SIG-M5 treated with dmso at 0.1 percent for 504 hours (cell line): ENCODE data around the gene EFNA1.
"Not testable (repeated sequence)": the region's sequence is repeated elsewhere in the genome, so short reads cannot be mapped to it uniquely, and the experiment has no call there.

Experiments used
- DNase-seq: peaks from one replicate; lab custom pipeline; 2025; ENCODE audit not compliant: unreplicated experiment; lab: John Stamatoyannopoulos, UW

The EFNA1 gene

GRCh38 chr1:155092131-155092530 is 35.5 kb upstream of the EFNA1 start:
- no peak for DNase-seq

GRCh38 chr1:155092641-155093040 is 35.0 kb upstream of the EFNA1 start:
- DNase-seq = no peak

GRCh38 chr1:155093911-155094621 is 33.6 kb upstream of the EFNA1 start:
- DNase-seq = peak; percentile 51

DNA sequence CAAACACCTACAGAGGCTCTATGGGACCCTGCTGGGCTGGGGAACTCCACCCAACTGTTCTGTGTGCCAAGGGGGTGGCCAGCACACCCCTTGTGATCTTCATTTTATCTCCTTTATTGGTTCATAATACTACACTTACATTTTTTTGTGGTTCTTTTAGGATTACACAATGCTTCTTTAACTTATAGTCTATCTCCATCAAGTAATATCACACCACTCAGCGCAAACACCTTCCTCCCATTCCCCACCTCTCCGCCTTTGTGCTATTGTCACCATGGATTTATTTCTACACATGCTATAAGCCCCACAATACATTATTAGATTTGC is 33.1 kb upstream of the EFNA1 start:
- no peak for DNase-seq

DNA sequence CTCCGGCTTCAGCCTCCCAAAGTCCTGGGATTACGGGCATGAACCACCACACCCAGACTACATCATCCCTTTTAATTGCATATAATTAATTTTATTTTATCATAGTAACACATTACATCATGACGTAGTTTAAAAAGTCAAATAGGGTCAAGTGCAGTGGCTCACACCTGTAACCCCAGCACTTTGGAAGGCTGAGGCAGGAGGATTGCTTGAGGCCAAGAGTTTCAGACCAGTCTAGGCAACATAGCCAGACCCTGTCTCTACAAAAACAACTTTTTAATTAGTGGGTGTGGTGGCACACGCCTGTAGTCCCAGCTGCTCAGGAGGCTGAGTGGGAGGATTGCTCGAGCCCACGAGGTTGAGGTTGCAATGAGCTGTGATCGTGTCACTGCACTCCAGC is 28.3 kb upstream of the EFNA1 start:
- no peak for DNase-seq

DNA sequence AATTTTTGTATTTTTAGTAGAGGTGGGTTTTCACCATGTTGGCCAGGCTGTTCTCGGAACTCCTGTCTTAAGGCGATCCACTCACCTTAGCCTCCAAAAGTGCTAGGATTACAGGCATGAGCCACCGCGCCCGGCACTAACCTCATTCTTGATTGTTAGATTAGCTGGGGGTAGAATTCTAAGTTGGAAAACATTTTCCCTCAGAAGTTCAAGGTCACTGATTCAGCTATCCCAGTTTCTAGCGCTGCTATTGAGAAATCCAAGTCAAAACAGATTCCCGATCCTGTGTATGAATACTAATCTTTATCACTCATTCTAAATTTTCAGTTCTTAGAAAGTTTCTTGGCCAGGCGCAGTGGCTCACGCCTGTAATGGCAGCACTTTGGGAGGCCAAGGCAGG is 24.4 kb upstream of the EFNA1 start:
- no peak for DNase-seq

GRCh38 chr1:155104605-155105534 is 22.8 kb upstream of the EFNA1 start:
- no peak for DNase-seq

- DNase-seq = no peak
Measured at GRCh38 chr1:155105604-155106011, 22.1 kb upstream of the EFNA1 start.

- no peak for DNase-seq
Measured at GRCh38 chr1:155106862-155107261, 20.8 kb upstream of the EFNA1 start.

DNA sequence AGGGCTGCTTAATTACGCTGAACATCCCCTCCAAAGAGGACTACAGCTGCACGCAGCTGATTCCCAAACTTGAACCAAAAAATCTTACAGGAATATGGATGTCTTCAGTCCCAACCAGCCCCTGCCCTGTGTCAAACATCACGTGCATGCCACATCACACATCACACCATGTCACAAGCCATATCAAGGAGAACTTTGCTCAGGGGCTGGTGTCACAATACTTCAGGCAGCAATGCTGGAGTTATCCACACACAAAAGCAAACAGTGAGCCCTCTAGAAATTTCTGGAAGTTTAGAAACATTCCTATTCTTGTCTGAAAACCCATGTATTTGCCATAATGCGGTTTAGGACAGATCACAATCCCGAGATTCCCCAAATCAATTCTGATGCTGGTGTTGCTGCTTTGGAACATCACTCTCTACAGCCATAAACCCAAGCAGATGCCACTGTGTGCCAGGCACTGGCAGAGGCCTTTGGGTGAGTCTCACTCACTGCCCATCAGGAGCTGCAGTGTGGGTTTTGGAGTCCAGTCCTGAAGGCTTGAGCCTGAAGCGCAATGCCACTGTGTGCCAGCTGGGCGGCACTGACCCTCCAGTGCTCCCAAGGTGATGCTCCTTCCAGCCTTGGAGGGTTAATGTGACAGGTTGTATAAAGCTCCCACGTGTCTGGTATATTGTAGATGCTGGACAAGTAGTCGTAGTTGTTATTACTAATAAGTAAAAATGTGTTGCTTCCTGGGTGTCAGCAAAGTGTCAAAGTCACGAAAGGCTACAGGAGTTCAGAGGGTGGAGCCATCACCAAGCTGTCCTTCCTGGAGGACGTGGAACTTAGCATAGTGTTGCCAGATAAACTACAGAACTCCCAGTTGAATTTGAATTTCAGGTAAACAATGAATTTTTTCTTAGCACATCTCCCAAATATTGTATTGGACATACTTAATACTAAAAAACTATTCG is 20.1 kb upstream of the EFNA1 start:
- no peak for DNase-seq

DNA sequence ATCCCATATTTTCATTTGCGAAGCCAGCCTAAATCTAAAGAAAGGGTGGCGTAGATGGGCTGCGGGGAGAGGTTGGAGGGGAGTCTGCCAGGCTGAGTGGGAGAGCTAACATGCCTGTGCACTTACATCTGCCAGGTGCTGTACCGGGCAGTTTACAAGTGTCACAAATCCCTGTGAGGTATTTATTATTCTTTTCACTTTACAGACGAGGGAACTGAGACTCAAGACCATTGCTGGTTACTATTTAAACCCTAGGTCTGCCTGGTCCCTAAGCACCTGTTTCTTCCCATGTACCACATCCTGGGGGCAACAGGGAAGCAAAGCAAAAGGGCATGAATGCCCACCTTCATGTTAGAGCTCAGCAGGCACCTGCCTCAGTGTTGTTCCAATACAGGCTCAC is 19.4 kb upstream of the EFNA1 start:
- DNase-seq = no peak

DNA sequence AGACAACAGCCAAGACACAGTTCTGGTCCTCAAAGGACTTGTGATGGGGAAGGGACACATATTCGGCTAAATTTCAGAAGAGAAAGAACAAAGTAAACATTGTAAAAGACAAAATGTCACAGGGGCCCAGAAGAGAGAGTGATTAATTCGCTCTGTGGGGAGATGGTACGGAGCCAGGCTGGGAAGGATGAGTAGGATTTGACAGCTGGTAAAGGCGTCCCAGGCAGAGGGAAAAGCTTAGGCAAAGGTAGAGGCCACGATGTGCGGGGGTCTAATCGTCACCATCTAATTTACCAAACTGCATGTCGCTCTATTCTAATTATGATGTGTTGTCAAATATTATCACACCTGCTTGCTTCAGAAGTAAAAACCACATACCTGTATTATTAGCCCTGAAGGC is 17.3 kb upstream of the EFNA1 start:
- DNase-seq = no peak

GRCh38 chr1:155110826-155111225 is 16.9 kb upstream of the EFNA1 start:
- DNase-seq = no peak

DNA sequence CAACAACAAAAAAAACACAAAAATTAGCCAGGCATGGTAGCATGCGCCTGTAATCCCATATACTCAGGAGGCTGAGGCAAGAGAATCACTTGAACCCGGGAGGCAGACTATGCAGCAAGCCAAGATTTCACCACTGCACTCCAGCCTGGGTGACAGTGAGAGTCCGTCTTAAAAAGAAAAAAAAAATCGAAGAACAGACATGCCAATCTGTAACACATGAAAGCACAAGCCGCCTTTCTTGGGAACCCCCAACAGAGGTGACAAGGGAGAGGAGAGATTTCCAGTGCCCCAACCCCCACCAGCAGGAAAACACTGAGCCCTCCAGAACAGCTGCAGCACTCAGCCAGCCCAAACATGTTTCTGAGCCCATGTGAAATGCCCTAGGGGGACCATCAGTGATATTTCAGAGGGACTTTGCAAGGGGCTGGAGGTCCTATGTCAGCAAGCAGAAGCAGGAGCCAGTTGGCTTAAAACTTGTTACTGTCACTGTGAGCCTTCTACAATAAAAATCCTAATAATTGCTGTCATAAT is 14.2 kb upstream of the EFNA1 start:
- no peak for DNase-seq

DNA sequence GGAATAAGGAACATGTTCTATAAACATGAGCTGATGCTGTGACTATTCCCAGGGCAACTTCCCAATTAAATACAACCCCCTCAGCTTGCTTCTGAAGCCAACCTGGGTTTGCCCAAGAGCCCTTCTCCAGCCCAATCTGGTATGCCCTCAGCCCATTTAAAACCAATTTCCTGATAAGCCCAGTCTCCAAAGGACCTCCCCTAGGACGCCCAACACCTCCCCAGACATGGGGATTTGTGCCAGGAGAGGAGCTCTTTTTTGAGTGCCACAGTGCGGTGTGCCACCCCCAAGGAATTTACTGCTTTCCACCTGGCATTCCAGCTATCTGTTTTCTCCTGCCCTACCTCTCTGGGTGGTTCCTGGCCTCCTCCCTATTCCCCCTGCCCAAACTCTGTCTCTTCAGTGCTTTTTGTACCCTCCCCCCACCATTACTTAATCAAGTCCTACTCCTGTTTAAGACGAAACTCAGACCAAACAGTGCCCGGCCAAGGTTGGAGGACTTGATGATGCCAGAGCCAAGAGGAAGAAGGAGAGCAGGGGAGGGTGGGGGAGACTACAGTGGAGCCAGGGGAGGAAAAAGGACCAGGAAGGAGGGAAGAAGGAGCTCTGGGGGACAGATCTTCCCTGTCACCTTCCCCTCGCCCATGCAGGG is 11.4 kb upstream of the EFNA1 start:
- DNase-seq = no peak

DNA sequence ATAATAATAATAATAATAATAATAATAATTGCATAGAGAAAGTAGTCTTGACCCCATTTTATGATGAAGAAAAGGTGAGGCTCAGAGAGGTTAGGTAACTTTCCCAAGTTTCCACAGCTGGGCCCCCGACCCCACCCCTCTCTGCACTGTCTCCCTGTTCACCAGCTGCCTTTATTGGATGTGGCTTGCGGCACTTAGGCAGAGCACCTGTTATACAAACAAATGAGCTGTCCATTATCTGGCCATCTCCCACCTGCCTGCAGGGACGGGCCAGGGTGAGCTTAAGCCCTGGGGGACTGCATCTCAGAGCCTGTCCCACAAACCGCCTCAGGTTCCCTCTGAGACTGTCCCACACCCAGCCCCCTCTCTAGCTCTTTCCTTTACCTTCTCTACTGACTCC is 10.1 kb upstream of the EFNA1 start:
- no peak for DNase-seq

GRCh38 chr1:155118090-155118489 is 9.6 kb upstream of the EFNA1 start:
- not testable (repeated sequence) for DNase-seq

GRCh38 chr1:155120253-155120652 is 7.4 kb upstream of the EFNA1 start:
- DNase-seq = no peak

DNA sequence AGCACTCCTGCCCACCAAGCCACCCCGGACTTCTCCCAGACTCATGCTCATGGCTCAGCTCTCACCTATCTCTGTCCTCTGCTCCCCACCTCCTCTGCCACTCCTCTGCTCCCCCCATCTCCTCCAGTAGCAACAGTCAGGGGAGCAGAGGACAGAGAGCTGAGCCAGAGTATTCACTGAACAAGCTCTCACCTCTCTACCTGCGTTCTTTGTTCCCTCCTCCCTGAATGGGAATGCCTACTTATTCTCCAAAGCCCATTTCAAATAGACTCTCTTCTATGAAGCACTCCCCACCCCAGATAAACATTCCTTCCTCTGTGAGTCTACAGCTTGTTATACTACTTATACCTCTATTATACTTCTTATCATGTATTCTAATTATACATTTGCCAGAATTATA is 6.4 kb upstream of the EFNA1 start:
- DNase-seq = no peak

GRCh38 chr1:155122308-155122707 is 5.4 kb upstream of the EFNA1 start:
- DNase-seq = no peak

DNA sequence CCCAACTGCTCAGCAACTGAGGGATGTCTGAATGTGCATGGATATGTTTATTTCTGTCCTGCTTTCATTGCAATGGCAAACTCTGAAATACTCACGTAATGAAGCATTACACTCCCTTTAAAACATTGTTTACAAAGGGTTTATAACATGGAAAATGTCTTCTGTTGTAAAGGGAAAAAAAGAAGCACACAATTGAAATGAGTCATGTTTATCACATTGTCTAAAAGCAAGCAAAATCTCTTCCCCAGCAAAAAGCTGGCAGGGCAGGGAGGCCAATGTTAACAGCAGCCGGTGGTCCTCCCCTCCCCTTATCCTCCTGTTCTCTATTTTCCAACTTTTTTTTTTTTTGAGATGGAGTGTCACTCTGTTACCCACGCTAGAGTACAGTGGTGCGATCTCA is 3.9 kb upstream of the EFNA1 start:
- no peak for DNase-seq
